ENCODE results near the gene ALOX5AP. TPM values are rescaled to one million over a fixed set of nuclear protein-coding genes. Genes with fewer than 3 reads are reported as not detected.

Gene ALOX5AP
- total RNA-seq, 1 donor from 2014 or later: not detected

- H3K27me3 Mint-ChIP-seq: peaks cover 36% of the 10 kb centered on the region
- H3K27ac Mint-ChIP-seq: no peak overlapping the region
- no peaks in the 10 kb centered on the region for H3K36me3 Mint-ChIP-seq
- DNase-seq (ENCODE audit: extremely low spot score, unreplicated experiment): no peak
- no peaks in the 10 kb centered on the region for H3K9me3 Mint-ChIP-seq
- H3K4me1 Mint-ChIP-seq (ENCODE audit: unreplicated experiment): peaks cover 10% of the 10 kb centered on the region
- no peak for TF ChIP-seq CTCF (conservative IDR thresholded peaks at IDR 0.05)
- no peak overlapping the region for H3K4me3 Mint-ChIP-seq
Observed at GRCh38 chr13:30759748-30760147, 24.4 kb downstream of the ALOX5AP start.

- no peak for DNase-seq (ENCODE audit: extremely low spot score, unreplicated experiment)
- no peak for TF ChIP-seq CTCF (conservative IDR thresholded peaks at IDR 0.05)
Observed at GRCh38 chr13:30762643-30763042, 27.3 kb downstream of the ALOX5AP start.

GRCh38 chr13:30763786-30764413 is 28.6 kb downstream of the ALOX5AP start:
- Mint-ChIP-seq H3K4me1 (ENCODE audit: unreplicated experiment) (peaks cover 19% of the 10 kb centered on the region), H3K9me3 (no peaks in the 10 kb centered on the region), H3K27ac (no peak overlapping the region), H3K27me3 (peaks cover 6% of the 10 kb centered on the region), H3K36me3 (no peaks in the 10 kb centered on the region), H3K4me3 (no peak overlapping the region)
- no peak for TF ChIP-seq CTCF (conservative IDR thresholded peaks at IDR 0.05)
- DNase-seq (ENCODE audit: extremely low spot score, unreplicated experiment): no peak

More at GRCh38 chr13:30762643-30763042, 27.3 kb downstream of the ALOX5AP start:
- H3K36me3 Mint-ChIP-seq: no peaks in the 10 kb centered on the region
- H3K9me3 Mint-ChIP-seq: no peaks in the 10 kb centered on the region
- peaks cover 17% of the 10 kb centered on the region for H3K27me3 Mint-ChIP-seq
- no peak overlapping the region for H3K27ac Mint-ChIP-seq
- H3K4me3 Mint-ChIP-seq: no peak overlapping the region
- H3K4me1 Mint-ChIP-seq (ENCODE audit: unreplicated experiment): peaks cover 16% of the 10 kb centered on the region

- H3K4me3 Mint-ChIP-seq: no peak overlapping the region
- no peak for TF ChIP-seq CTCF (conservative IDR thresholded peaks at IDR 0.05)
- H3K9me3 Mint-ChIP-seq: no peaks in the 10 kb centered on the region
- no peak overlapping the region for H3K27ac Mint-ChIP-seq
- peaks cover 13% of the 10 kb centered on the region for H3K4me1 Mint-ChIP-seq (ENCODE audit: unreplicated experiment)
- H3K27me3 Mint-ChIP-seq: peaks cover 6% of the 10 kb centered on the region
- H3K36me3 Mint-ChIP-seq: no peaks in the 10 kb centered on the region
- DNase-seq (ENCODE audit: extremely low spot score, unreplicated experiment): no peak
Observed at GRCh38 chr13:30766231-30766630, 30.9 kb downstream of the ALOX5AP start.

DNA sequence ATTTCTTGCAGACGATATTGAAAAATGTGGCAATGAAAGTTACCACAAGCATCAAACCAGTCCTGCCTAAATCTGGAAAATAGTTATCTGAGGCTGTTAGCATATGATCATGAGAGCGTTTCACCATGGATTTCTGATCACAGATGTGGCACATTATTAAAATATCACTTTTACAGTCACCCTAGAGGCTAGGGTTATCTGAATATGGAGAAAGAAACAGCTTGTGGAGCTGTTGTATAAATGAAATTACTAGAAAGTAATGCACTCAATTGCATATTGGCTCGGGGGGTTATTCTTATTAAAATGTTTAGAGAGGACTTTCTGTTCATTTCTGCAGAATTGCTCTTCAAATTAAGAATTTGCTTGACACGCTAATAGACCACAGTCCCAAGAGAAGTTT is 35.6 kb downstream of the ALOX5AP start:
- H3K27ac Mint-ChIP-seq: no peak overlapping the region
- no peak overlapping the region for H3K4me3 Mint-ChIP-seq
- DNase-seq (ENCODE audit: extremely low spot score, unreplicated experiment): no peak
- no peak for TF ChIP-seq CTCF (conservative IDR thresholded peaks at IDR 0.05)
- peaks cover 6% of the 10 kb centered on the region for H3K9me3 Mint-ChIP-seq
- H3K36me3 Mint-ChIP-seq: no peaks in the 10 kb centered on the region
- H3K4me1 Mint-ChIP-seq (ENCODE audit: unreplicated experiment): peaks cover 30% of the 10 kb centered on the region
- no peaks in the 10 kb centered on the region for H3K27me3 Mint-ChIP-seq
